ENCODE measurements around the gene SEMA5B. TPM values are rescaled to one million over a fixed set of nuclear protein-coding genes. Genes with fewer than 3 reads are reported as not detected.

The SEMA5B gene
- total RNA-seq, 1 experiment from 2014 or later, result 0.04 TPM

DNA sequence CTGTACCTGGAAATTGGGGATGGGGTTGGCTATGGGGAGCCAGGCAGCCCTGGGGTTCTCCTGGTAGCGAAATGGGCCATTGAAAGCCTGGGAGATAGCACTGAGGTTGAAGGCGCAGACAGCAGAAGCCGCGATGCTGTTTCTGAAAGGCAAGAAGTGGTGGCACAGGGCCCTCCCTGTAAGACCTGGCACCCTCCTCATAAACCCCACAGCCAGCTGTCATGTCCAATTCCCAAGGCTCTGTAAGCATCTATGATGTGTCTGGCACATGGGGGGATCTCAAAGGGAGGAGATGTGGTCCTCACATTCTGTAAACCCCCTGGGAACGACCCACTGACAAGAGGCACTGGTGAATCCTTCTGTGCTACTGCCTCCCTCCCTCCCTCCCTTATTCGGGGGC lies 104.0 kb downstream of the SEMA5B start:
- no peak overlapping the region for H3K27ac ChIP-seq (ENCODE audit: low read length)
- H3K4me2 ChIP-seq (ENCODE audit: low read length), result no peak overlapping the region
- TF ChIP-seq, protein P1, sequence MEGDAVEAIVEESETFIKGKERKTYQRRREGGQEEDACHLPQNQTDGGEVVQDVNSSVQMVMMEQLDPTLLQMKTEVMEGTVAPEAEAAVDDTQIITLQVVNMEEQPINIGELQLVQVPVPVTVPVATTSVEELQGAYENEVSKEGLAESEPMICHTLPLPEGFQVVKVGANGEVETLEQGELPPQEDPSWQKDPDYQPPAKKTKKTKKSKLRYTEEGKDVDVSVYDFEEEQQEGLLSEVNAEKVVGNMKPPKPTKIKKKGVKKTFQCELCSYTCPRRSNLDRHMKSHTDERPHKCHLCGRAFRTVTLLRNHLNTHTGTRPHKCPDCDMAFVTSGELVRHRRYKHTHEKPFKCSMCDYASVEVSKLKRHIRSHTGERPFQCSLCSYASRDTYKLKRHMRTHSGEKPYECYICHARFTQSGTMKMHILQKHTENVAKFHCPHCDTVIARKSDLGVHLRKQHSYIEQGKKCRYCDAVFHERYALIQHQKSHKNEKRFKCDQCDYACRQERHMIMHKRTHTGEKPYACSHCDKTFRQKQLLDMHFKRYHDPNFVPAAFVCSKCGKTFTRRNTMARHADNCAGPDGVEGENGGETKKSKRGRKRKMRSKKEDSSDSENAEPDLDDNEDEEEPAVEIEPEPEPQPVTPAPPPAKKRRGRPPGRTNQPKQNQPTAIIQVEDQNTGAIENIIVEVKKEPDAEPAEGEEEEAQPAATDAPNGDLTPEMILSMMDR (conservative IDR thresholded peaks at IDR 0.05; ENCODE audit: low read depth, low read length), result no peak
- TF ChIP-seq EZH2phosphoT487 (IDR thresholded peaks at IDR 0.05; ENCODE audit: borderline replicate concordance, low read length) (no peak), EZH2 (IDR thresholded peaks at IDR 0.05; ENCODE audit: low read length, unreplicated experiment) (no peak)
- H3K27me3 ChIP-seq (ENCODE audit: low read length), result peaks cover 41% of the 10 kb centered on the region
- no peaks in the 10 kb centered on the region for H3K4me1 ChIP-seq (ENCODE audit: insufficient read depth, low read length)
- H3K4me3 ChIP-seq (ENCODE audit: low read length), result no peak overlapping the region
- ChIA-PET CTCF (no interaction called here), POLR2A (ENCODE audit: unreplicated experiment) (no interaction called here)
- H3K9ac ChIP-seq (ENCODE audit: low read length), result no peak overlapping the region
- no peak for DNase-seq
- H3K9me2 ChIP-seq (replicated peaks; ENCODE audit: low read length), result no peaks in the 10 kb centered on the region
- H3K9me3 ChIP-seq (ENCODE audit: low read length), result no peaks in the 10 kb centered on the region
- H2AFZ ChIP-seq (ENCODE audit: low read length), result no peak overlapping the region
- H3K79me2 ChIP-seq (ENCODE audit: low read length), result no peaks in the 10 kb centered on the region
- intact Hi-C loops (cut with micrococcal nuclease), result no loop called here
- no peaks in the 10 kb centered on the region for H4K20me1 ChIP-seq (ENCODE audit: low read length)
- no peaks in the 10 kb centered on the region for H3F3A ChIP-seq (ENCODE audit: low read length, unreplicated experiment)
- no peaks in the 10 kb centered on the region for H3K36me3 ChIP-seq (ENCODE audit: low read depth, low read length)
- BruUV-seq (replicated peaks), result no TSS peak
- ATAC-seq, result no peak

DNA sequence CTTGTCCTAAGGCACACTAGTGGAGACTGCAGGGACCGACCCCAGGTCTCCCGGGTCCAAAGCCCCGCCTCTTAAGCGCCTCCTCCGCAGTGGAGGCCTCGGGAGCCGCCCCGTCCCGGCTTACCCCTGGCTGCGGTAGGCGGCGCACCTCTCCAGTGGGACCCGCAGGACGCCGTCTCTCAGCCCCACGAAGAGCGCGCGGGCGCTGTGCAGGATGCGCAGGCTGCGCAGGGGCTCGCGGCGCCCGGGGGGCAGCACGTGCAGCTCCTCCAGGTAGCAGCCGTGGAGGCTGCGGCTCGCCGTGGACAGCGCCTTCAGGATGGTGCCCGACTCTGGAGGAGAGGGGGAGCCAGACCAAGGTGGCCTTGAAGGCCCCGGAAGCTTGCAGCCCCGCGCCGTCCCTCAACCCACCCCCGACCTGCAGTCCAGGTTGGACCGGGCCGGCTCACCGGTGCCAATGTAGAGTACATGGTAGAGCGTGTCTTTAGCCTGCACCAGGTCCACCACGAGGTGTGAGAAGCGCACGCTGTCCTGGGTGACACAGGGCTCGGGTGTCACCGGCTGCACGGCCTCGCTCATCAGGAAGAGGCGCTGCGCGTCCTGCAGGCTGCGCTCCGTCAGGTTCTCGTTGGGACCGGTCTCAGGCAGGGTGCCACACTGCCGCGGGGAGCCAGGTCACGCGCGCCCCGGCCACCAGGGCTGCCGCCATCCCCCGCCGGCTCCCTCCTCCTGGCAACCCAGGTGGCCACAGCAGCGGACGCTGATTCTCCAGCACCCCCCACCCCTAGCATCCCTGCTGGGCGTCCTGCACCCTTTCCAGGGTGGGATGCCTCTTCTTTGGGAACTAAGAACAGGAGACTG lies 105.5 kb downstream of the SEMA5B start:
- H3K4me2 ChIP-seq (ENCODE audit: low read length), result no peak overlapping the region

DNA sequence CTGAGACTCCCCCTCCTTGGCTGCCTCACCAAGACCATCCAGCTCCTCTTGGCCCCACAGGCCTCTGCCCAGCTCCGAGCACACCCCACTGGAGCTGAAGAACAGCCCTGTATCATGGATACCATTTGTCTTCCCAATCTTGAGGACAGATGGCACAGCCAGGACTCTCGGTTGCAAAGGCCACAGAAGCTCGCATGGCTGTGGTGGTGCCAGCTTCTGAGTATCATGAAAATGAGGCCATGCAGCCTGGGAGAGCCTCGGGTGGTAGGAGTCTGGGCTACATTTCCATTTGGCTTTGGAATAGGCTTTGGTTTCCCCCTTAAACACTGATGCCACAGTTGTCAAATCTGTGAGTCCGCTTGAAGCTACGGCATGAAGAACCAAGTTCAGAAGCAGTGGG lies 106.6 kb downstream of the SEMA5B start:
- Histone ChIP-seq H3K27ac (ENCODE audit: low read length) (no peak overlapping the region), H3K4me3 (ENCODE audit: low read length) (no peak overlapping the region), H4K20me1 (ENCODE audit: low read length) (no peaks in the 10 kb centered on the region), H3K9me3 (ENCODE audit: low read length) (no peaks in the 10 kb centered on the region), H3K4me1 (ENCODE audit: insufficient read depth, low read length) (no peaks in the 10 kb centered on the region), H3K4me2 (ENCODE audit: low read length) (no peak overlapping the region), H3F3A (ENCODE audit: low read length, unreplicated experiment) (no peaks in the 10 kb centered on the region), H3K9me2 (replicated peaks; ENCODE audit: low read length) (no peaks in the 10 kb centered on the region), H2AFZ (ENCODE audit: low read length) (no peak overlapping the region), H3K79me2 (ENCODE audit: low read length) (no peaks in the 10 kb centered on the region), H3K27me3 (ENCODE audit: low read length) (peaks cover 53% of the 10 kb centered on the region), H3K36me3 (ENCODE audit: low read depth, low read length) (no peaks in the 10 kb centered on the region), H3K9ac (ENCODE audit: low read length) (no peak overlapping the region)
- no peak for DNase-seq
- CTCF ChIA-PET, result no interaction called here
- POLR2A ChIA-PET (ENCODE audit: unreplicated experiment), result no interaction called here
- TF ChIP-seq, protein P1 (conservative IDR thresholded peaks at IDR 0.05; ENCODE audit: low read depth, low read length), result no peak
- ATAC-seq, result no peak
- no TSS peak for BruUV-seq (replicated peaks)
- intact Hi-C loops (cut with micrococcal nuclease), result no loop called here

More for the DNA sequence above, 105.5 kb downstream of the SEMA5B start:
- Histone ChIP-seq H3K9ac (ENCODE audit: low read length) (no peak overlapping the region), H3K9me2 (replicated peaks; ENCODE audit: low read length) (no peaks in the 10 kb centered on the region), H3K4me1 (ENCODE audit: insufficient read depth, low read length) (no peaks in the 10 kb centered on the region), H3K4me3 (ENCODE audit: low read length) (no peak overlapping the region), H3K27me3 (ENCODE audit: low read length) (peaks cover 52% of the 10 kb centered on the region), H3K27ac (ENCODE audit: low read length) (no peak overlapping the region), H4K20me1 (ENCODE audit: low read length) (no peaks in the 10 kb centered on the region), H3K9me3 (ENCODE audit: low read length) (no peaks in the 10 kb centered on the region), H3K79me2 (ENCODE audit: low read length) (no peaks in the 10 kb centered on the region), H3F3A (ENCODE audit: low read length, unreplicated experiment) (no peaks in the 10 kb centered on the region), H2AFZ (ENCODE audit: low read length) (no peak overlapping the region), H3K36me3 (ENCODE audit: low read depth, low read length) (no peaks in the 10 kb centered on the region)
- TF ChIP-seq EZH2phosphoT487 (IDR thresholded peaks at IDR 0.05; ENCODE audit: borderline replicate concordance, low read length), result no peak
- BruUV-seq (replicated peaks), result no TSS peak
- ChIA-PET POLR2A (ENCODE audit: unreplicated experiment) (interaction anchor here (0.5 kb wide), 1 partner anchor 76 kb away, joined by 4 read pairs; no protein-coding TSS in a partner anchor), CTCF (no interaction called here)
- intact Hi-C loops (cut with micrococcal nuclease), result no loop called here
- ATAC-seq (no peak), DNase-seq (no peak)

All from PC-3 (cell line).